Measurements from ENCODE around the gene JADE1.

JADE1 gene

GRCh38 chr4:128809477-128810330 is at the start of gene JADE1:
Gene JADE1, plus strand, starts transcription at chr4:128809700. Its CDS starts 22,059 bp downstream, at chr4:128831759.
- peak; percentile 80 for DNase-seq (ENCODE audit: low read depth)

- DNase-seq (ENCODE audit: low read depth): no peak
Measured at GRCh38 chr4:128766781-128767180, 42.7 kb upstream of the JADE1 start.

GRCh38 chr4:128768373-128768996 is 41.0 kb upstream of the JADE1 start:
- no peak for DNase-seq (ENCODE audit: low read depth)

- DNase-seq (ENCODE audit: low read depth): no peak
Measured at GRCh38 chr4:128769011-128769410, 40.5 kb upstream of the JADE1 start.

- DNase-seq (ENCODE audit: low read depth): no peak
Measured at GRCh38 chr4:128770807-128771206, 38.7 kb upstream of the JADE1 start.

- DNase-seq (ENCODE audit: low read depth): no peak
Measured at GRCh38 chr4:128775477-128775876, 34.0 kb upstream of the JADE1 start.

- no peak for DNase-seq (ENCODE audit: low read depth)
Measured at GRCh38 chr4:128775916-128776315, 33.6 kb upstream of the JADE1 start.

- no peak for DNase-seq (ENCODE audit: low read depth)
Measured at GRCh38 chr4:128776794-128777216, 32.7 kb upstream of the JADE1 start.

GRCh38 chr4:128780688-128781087 is 28.8 kb upstream of the JADE1 start:
- no peak for DNase-seq (ENCODE audit: low read depth)

- DNase-seq (ENCODE audit: low read depth): peak; percentile 18
Measured at GRCh38 chr4:128782076-128782715, 27.3 kb upstream of the JADE1 start.

GRCh38 chr4:128782875-128783614 is 26.5 kb upstream of the JADE1 start:
- no peak for DNase-seq (ENCODE audit: low read depth)

- no peak for DNase-seq (ENCODE audit: low read depth)
Measured at GRCh38 chr4:128787509-128788311, 21.8 kb upstream of the JADE1 start.

- no peak for DNase-seq (ENCODE audit: low read depth)
Measured at GRCh38 chr4:128793859-128794672, 15.4 kb upstream of the JADE1 start.

GRCh38 chr4:128796934-128797333 is 12.6 kb upstream of the JADE1 start:
- no peak for DNase-seq (ENCODE audit: low read depth)

- no peak for DNase-seq (ENCODE audit: low read depth)
Measured at GRCh38 chr4:128800284-128800683, 9.2 kb upstream of the JADE1 start.

GRCh38 chr4:128800701-128801284 is 8.7 kb upstream of the JADE1 start:
- DNase-seq (ENCODE audit: low read depth): no peak

GRCh38 chr4:128802680-128803628 is 6.5 kb upstream of the JADE1 start:
- no peak for DNase-seq (ENCODE audit: low read depth)

GRCh38 chr4:128803783-128804182 is 5.7 kb upstream of the JADE1 start:
- DNase-seq (ENCODE audit: low read depth): no peak

GRCh38 chr4:128810331-128810870 is 901 bp downstream of the JADE1 start:
- DNase-seq (ENCODE audit: low read depth): peak; percentile 2
